ENCODE data around the gene FNDC5.
"Not testable (repeated sequence)": the region's sequence is repeated elsewhere in the genome, so short reads cannot be mapped to it uniquely, and the experiment has no call there.

The FNDC5 gene

GRCh38 chr1:32870615-32871363, at the start of gene FNDC5:
TSS of gene FNDC5 (minus strand) at chr1:32870912.
- peak; percentile 80 for DNase-seq

- no peak for DNase-seq
These were observed 49.4 kb upstream of the FNDC5 start for GRCh38 chr1:32919811-32920733.

GRCh38 chr1:32918179-32918578, 47.5 kb upstream of the FNDC5 start:
- DNase-seq: no peak

GRCh38 chr1:32917521-32917920, 46.8 kb upstream of the FNDC5 start:
- DNase-seq: no peak

- DNase-seq: no peak
These were observed 45.3 kb upstream of the FNDC5 start for GRCh38 chr1:32915766-32916706.

GRCh38 chr1:32910319-32910718, 39.6 kb upstream of the FNDC5 start:
- DNase-seq: no peak

DNA sequence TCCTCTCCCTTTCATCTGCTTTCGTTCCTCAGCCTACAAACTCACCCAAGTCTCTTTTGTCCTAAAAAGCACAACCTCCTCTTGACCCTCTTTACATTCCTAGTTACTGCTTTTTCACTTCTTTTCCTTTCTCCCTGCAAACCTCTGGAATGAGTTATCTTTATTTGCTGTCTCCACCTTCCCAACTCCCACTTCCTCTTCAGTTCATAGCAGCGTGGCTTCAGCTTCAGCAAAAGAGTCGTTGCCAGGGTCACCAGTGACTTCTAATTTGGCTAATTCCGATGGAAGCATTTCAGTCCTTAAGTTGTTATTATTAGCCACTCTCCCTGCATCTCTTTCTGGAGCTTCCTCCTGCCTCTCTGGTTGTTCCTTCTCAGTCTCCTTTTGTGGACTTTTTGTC, 36.7 kb upstream of the FNDC5 start:
- no peak for DNase-seq

GRCh38 chr1:32906654-32907053, 35.9 kb upstream of the FNDC5 start:
- DNase-seq: no peak

DNA sequence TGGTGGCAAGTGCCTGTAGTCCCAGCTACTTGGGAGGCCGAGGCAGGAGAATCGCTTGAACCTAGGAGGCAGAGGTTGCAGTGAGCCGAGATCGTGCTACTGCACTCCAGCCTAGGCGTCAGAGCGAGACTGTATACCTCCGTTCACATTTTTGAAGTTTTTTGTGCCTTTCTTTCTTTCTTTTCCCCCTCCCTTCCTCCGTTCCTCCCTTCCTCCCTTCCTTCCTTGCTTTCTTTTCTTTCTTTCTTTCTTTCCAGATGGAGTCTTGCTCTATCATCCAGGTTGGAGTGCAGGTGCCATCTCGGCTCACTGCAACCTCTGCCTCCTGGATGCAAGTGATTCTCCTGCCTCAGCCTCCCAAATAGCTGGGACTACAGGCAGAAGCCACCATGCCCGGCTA, 34.9 kb upstream of the FNDC5 start:
- DNase-seq: not testable (repeated sequence)

DNA sequence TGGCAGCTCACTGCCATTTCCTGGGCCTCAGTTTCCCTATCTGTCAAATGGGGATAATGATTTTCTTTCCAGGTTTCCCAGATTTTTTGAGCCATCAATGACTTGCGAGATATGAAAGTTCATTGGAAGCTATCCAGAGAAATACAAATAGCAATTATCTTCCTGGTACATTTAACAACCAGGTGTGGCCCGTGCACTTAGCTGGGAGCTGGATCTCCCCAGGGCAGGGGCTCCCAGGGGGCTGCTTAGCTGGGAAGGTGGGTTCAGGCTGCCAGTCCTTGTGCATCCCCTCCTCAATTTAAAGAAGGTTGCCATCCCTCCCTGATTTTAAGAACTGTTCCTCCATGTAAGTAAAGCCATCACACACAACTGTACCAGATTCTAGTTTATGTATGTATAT, 34.1 kb upstream of the FNDC5 start:
- DNase-seq: no peak

GRCh38 chr1:32903991-32904785, 33.5 kb upstream of the FNDC5 start:
- no peak for DNase-seq

DNA sequence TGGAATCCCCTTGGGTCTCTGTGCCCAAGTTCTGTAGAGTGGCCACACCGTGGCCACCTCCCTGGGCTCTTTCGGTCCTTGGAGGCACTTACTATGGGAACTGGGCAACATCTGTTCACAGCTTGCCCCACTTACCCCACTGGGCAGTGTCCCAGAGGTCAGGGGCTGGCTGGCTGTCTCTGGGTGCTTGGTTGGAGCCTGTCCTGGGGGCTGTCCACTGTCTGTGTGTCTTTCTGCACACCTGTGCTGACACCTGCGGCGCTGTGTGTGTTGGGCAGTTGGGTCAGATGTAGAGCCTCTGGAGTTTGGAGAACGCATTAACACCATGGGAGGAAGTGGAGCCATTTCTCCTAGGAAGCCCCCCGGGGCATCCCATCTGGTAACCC, 31.8 kb upstream of the FNDC5 start:
- no peak for DNase-seq

GRCh38 chr1:32901823-32902534, 31.3 kb upstream of the FNDC5 start:
- DNase-seq: no peak

GRCh38 chr1:32900956-32901822, 30.5 kb upstream of the FNDC5 start, which contains the start of gene TMEM54:
TSS of gene TMEM54 (minus strand) at chr1:32901389. CDS start at chr1:32901238, 151 bp downstream.
- peak; percentile 59 for DNase-seq

DNA sequence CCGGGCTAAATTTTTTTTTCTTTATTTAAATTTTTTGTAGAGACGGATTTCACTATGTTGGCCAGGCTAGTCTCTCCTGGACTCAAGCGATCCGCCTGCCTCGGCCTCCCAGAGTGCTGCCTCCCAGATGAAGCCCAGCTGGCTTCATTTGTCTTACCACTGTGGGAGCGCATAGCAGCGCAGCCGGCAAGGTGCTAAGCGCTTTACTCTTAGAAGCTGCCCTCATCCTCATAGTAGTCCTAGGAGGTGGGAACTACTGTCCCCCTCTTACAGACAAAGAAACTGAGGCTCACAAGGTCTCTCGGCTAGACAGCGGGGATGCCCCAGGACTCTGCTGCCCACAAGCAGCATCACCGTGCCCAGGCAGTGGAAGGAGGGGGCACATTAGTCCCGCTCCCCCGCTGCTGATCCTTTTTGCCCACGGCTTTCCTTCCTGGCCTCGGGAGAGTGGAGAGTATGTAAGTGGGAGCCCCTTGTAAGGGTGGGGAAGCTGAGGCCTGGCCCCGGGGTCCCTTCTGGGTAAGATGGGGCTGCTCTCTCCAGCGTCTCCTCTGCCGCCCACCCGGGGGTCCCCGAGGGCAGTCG, 29.8 kb upstream of the FNDC5 start:
- no peak for DNase-seq

GRCh38 chr1:32899586-32900296, 29.0 kb upstream of the FNDC5 start:
- DNase-seq: no peak

DNA sequence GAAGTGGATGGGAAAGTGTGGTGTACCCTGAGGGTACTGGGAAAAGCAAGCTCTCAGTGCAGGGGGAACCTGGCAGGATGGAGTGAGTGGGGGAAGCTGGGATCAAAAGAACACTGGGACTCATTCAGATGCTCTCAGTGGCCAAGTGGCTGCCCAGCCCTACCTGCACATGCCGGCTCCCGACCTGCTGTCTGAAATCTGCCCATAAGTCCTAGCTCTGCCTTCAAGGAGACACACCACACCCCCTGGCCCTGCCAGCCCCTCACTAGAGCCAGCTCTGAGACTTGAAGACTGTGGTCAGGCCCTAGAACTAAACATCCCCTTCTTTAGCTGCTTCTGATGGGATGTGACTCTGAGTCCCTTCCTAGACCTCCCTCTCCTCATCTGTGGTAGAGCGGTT, 28.2 kb upstream of the FNDC5 start:
- DNase-seq: no peak

GRCh38 chr1:32898056-32898455, 27.3 kb upstream of the FNDC5 start:
- no peak for DNase-seq

All from left hindlimb (tissue), 1 donor.